Measurements from ENCODE around the gene ZNF32. TPM values are rescaled to one million over a fixed set of nuclear protein-coding genes. Genes with fewer than 3 reads are reported as not detected.

The ZNF32 gene
- total and polyA plus RNA-seq, 2 donors (not counting 1 experiment from before 2014, with no cell fraction given): 30.6 to 60.1 TPM

GRCh38 chr10:43665054-43665453 lies 16.4 kb upstream of the ZNF32 start:
- H3K27ac ChIP-seq (ENCODE audit: insufficient read depth, low read length): no peak overlapping the region
- H3K27me3 ChIP-seq (ENCODE audit: control insufficient read depth, insufficient read depth, low read length): peaks cover 8% of the 10 kb centered on the region
- H3K36me3 ChIP-seq (ENCODE audit: control insufficient read depth, insufficient read depth, low read length): no peaks in the 10 kb centered on the region
- H3K4me1 ChIP-seq (ENCODE audit: control insufficient read depth, extremely low read depth, insufficient read depth, low read length): no peaks in the 10 kb centered on the region
- H2AFZ ChIP-seq (ENCODE audit: low read length): no peak overlapping the region
- no peak overlapping the region for H3K9ac ChIP-seq (ENCODE audit: insufficient read depth, low read length)
- no peak overlapping the region for H3K4me2 ChIP-seq (ENCODE audit: extremely low read depth, insufficient read depth, low read length)
- TF ChIP-seq CTCF (conservative IDR thresholded peaks at IDR 0.05 in 1 of 2, IDR thresholded peaks at IDR 0.05 in 1 of 2; ENCODE audit: low read depth in 1 of 2, low read length in 2 of 2) (no peak), EZH2 (IDR thresholded peaks at IDR 0.05; ENCODE audit: low read length, missing control alignments) (no peak)
- DNase-seq (ENCODE audit: low read depth in 2 of 2): peak in 1 of 2 donors; percentile 28
- no peak overlapping the region for H3K4me3 ChIP-seq (replicated peaks in 1 of 4; ENCODE audit: control extremely low read depth in 1 of 4, insufficient read depth in 1 of 4, low read depth in 3 of 4, low read length in 4 of 4)
- H3K9me3 ChIP-seq (ENCODE audit: control insufficient read depth, insufficient read depth, low read depth, low read length): no peaks in the 10 kb centered on the region
- no peaks in the 10 kb centered on the region for H4K20me1 ChIP-seq (ENCODE audit: control insufficient read depth, extremely low read depth, insufficient read depth, low read length)
- H3K79me2 ChIP-seq (ENCODE audit: control insufficient read depth, insufficient read depth, low read length): no peaks in the 10 kb centered on the region

- Histone ChIP-seq H4K20me1 (ENCODE audit: control insufficient read depth, extremely low read depth, insufficient read depth, low read length) (no peaks in the 10 kb centered on the region), H3K4me3 (replicated peaks in 1 of 4; ENCODE audit: control extremely low read depth in 1 of 4, insufficient read depth in 1 of 4, low read depth in 3 of 4, low read length in 4 of 4) (no peak overlapping the region), H3K79me2 (ENCODE audit: control insufficient read depth, insufficient read depth, low read length) (no peaks in the 10 kb centered on the region), H3K9me3 (ENCODE audit: control insufficient read depth, insufficient read depth, low read depth, low read length) (no peaks in the 10 kb centered on the region), H3K9ac (ENCODE audit: insufficient read depth, low read length) (no peak overlapping the region), H3K36me3 (ENCODE audit: control insufficient read depth, insufficient read depth, low read length) (no peaks in the 10 kb centered on the region), H3K4me1 (ENCODE audit: control insufficient read depth, extremely low read depth, insufficient read depth, low read length) (no peaks in the 10 kb centered on the region), H3K27ac (ENCODE audit: insufficient read depth, low read length) (no peak overlapping the region), H2AFZ (ENCODE audit: low read length) (no peak overlapping the region), H3K27me3 (ENCODE audit: control insufficient read depth, insufficient read depth, low read length) (peaks cover 7% of the 10 kb centered on the region), H3K4me2 (ENCODE audit: extremely low read depth, insufficient read depth, low read length) (no peak overlapping the region)
- no peak for DNase-seq (ENCODE audit: low read depth in 2 of 2)
- TF ChIP-seq EZH2 (IDR thresholded peaks at IDR 0.05; ENCODE audit: low read length, missing control alignments) (no peak), CTCF (conservative IDR thresholded peaks at IDR 0.05 in 1 of 2, IDR thresholded peaks at IDR 0.05 in 1 of 2; ENCODE audit: low read depth in 1 of 2, low read length in 2 of 2) (no peak)
These were observed 9.5 kb upstream of the ZNF32 start for GRCh38 chr10:43658227-43658626.

GRCh38 chr10:43655311-43655710 lies 6.6 kb upstream of the ZNF32 start:
- Histone ChIP-seq H3K27ac (ENCODE audit: insufficient read depth, low read length) (no peak overlapping the region), H3K4me2 (ENCODE audit: extremely low read depth, insufficient read depth, low read length) (no peak overlapping the region), H3K36me3 (ENCODE audit: control insufficient read depth, insufficient read depth, low read length) (no peaks in the 10 kb centered on the region), H3K9me3 (ENCODE audit: control insufficient read depth, insufficient read depth, low read depth, low read length) (no peaks in the 10 kb centered on the region), H3K9ac (ENCODE audit: insufficient read depth, low read length) (no peak overlapping the region), H2AFZ (ENCODE audit: low read length) (no peak overlapping the region), H3K27me3 (ENCODE audit: control insufficient read depth, insufficient read depth, low read length) (peaks cover 7% of the 10 kb centered on the region), H3K4me1 (ENCODE audit: control insufficient read depth, extremely low read depth, insufficient read depth, low read length) (no peaks in the 10 kb centered on the region), H3K4me3 (replicated peaks in 1 of 4; ENCODE audit: control extremely low read depth in 1 of 4, insufficient read depth in 1 of 4, low read depth in 3 of 4, low read length in 4 of 4) (no peak overlapping the region), H4K20me1 (ENCODE audit: control insufficient read depth, extremely low read depth, insufficient read depth, low read length) (no peaks in the 10 kb centered on the region), H3K79me2 (ENCODE audit: control insufficient read depth, insufficient read depth, low read length) (no peaks in the 10 kb centered on the region)
- TF ChIP-seq EZH2 (IDR thresholded peaks at IDR 0.05; ENCODE audit: low read length, missing control alignments): no peak
- TF ChIP-seq CTCF (conservative IDR thresholded peaks at IDR 0.05 in 1 of 2, IDR thresholded peaks at IDR 0.05 in 1 of 2; ENCODE audit: low read depth in 1 of 2, low read length in 2 of 2): no peak
- DNase-seq (ENCODE audit: low read depth in 2 of 2): no peak
